Smooth muscle cell of trachea (primary cell): Measurements from ENCODE around the gene SLC2A8. TPM values are rescaled to one million over a fixed set of nuclear protein-coding genes. Genes with fewer than 3 reads are reported as not detected.

Experiments
- total RNA-seq: library from RNA; depleted of rRNA; stranded (reverse); fragments of >200 nt; gene quantifications from 2 replicates; pipeline ENCODE4 v1.2.1, GENCODE V29; 2014

Gene SLC2A8, protein sequence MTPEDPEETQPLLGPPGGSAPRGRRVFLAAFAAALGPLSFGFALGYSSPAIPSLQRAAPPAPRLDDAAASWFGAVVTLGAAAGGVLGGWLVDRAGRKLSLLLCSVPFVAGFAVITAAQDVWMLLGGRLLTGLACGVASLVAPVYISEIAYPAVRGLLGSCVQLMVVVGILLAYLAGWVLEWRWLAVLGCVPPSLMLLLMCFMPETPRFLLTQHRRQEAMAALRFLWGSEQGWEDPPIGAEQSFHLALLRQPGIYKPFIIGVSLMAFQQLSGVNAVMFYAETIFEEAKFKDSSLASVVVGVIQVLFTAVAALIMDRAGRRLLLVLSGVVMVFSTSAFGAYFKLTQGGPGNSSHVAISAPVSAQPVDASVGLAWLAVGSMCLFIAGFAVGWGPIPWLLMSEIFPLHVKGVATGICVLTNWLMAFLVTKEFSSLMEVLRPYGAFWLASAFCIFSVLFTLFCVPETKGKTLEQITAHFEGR
- total RNA-seq, result 8.4 and 15.7 TPM in 2 replicates

GRCh38 chr9:127396808-127397645, at the start of gene SLC2A8:
SLC2A8 (plus strand) TSS chr9:127397169; CDS start chr9:127397231, 62 bp downstream.

GRCh38 chr9:127423934-127424675, 27.1 kb downstream of the SLC2A8 start, which contains the start of gene ZNF79:
ZNF79 (plus strand) TSS chr9:127424382; CDS start chr9:127424788, 406 bp downstream.

DNA sequence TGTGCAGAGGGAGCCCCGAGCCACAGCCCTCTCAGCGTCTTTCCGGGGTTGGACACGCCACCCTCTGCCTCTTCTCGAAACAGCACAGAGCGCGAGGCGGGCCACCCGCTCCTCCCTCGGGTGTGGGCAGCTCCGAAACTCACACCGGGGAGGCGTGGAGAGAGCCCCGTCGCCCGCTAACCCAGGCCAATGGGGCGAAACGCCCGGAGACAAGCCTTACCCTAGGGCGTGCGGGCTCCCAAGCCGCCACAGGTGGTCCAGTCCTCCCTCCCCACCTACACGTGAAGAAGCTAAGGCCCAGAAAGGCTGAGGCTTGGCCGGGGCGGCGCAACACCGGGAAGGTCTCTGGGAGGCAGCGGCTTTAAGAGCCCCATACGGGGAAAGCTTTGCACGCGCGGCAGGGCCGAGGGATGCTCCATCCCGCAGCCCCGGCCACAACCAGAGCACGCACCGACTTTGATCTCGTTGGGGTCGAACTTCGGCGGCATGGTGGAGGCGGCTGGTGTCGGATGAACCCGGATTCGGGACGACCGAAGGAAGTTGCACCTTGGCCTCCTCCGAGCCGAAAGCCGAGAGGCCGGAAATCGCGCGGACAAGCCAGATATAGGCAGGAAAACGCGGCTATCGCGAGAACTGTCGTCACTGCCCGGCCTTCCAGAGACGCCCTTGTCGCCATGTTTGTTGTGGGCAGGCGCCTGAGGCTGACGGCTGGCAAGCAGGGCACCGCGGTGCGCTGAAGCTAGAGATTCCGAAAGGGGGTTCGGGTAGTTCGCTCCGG, 54.0 kb downstream of the SLC2A8 start, which contains the start of the genes LRSAM1 and RPL12:
Gene LRSAM1 (plus strand): TSS at position 681 of the 778 bp plus-strand sequence. CDS start 3,018 bp downstream, outside the sequence.
Gene RPL12 (minus strand): TSS at position 577 of the 778 bp plus-strand sequence. CDS start 89 bp downstream, at position 488.

Other genes with a start within 250 kb of the SLC2A8 start
- gene GARNL3, start 132.4 kb upstream of the SLC2A8 start, total RNA-seq, result 1.3 and 5.0 TPM in 2 replicates
- gene ZNF79, start 27.2 kb downstream of the SLC2A8 start, total RNA-seq, result 10.8 and 19.0 TPM in 2 replicates
- gene RPL12, start 54.2 kb downstream of the SLC2A8 start, total RNA-seq, result 952 and 1,458 TPM in 2 replicates
- 19.6 and 21.2 TPM in 2 replicates for gene LRSAM1, start 54.3 kb downstream of the SLC2A8 start, total RNA-seq
- 41.8 and 49.9 TPM in 2 replicates for gene STXBP1, start 215.1 kb downstream of the SLC2A8 start, total RNA-seq